GM19351 (cell line): ENCODE measurements around the gene EEF1B2.

Experiments used
- ATAC-seq: cut with Tn5 transposase; IDR thresholded peaks from one replicate; pipeline ENCODE4 v1.9.1; 2021; ENCODE audit warnings: mild to moderate bottlenecking, moderate library complexity; ENCODE audit not compliant: unreplicated experiment

Gene EEF1B2

GRCh38 chr2:206211657-206212255, 52.1 kb downstream of the EEF1B2 start:
- no peak for ATAC-seq
